H9 (cell line): ENCODE data around the gene C11orf91. TPM values are rescaled to one million over a fixed set of nuclear protein-coding genes. Genes with fewer than 3 reads are reported as not detected.

Experiments used
- DNase-seq: peaks from one replicate; pipeline ENCODE4 v3.0.0-alpha.2; 2017
- H2AFZ ChIP-seq: one replicate; pipeline ENCODE4 v1.6.1; 2013; ENCODE audit warnings: mild to moderate bottlenecking, low read length, control low read depth, moderate library complexity
- H2AK5ac ChIP-seq: 2 replicates; pipeline ENCODE4 v1.6.1; 2013; ENCODE audit warnings: low read length, control low read depth, mixed read lengths; ENCODE audit not compliant: insufficient read length
- H2BK120ac ChIP-seq: one replicate; pipeline ENCODE4 v1.6.1; 2013; ENCODE audit warnings: low read depth, mild to moderate bottlenecking, low read length, control low read depth, inconsistent platforms; ENCODE audit not compliant: poor library complexity, severe bottlenecking
- H2BK12ac ChIP-seq: 2 replicates; pipeline ENCODE4 v1.6.1; 2013; ENCODE audit warnings: low read length, control low read depth, mixed read lengths, low read depth; ENCODE audit not compliant: insufficient read length
- H2BK15ac ChIP-seq: 2 replicates; pipeline ENCODE4 v1.6.1; 2013; ENCODE audit warnings: low read depth, low read length, control low read depth
- H2BK20ac ChIP-seq: one replicate; pipeline ENCODE4 v1.6.1; 2013; ENCODE audit warnings: low read depth, mild to moderate bottlenecking, low read length, control low read depth, inconsistent platforms; ENCODE audit not compliant: poor library complexity, severe bottlenecking
- H2BK5ac ChIP-seq: 2 replicates; pipeline ENCODE4 v1.6.1; 2013; ENCODE audit warnings: low read length, control low read depth, mixed read lengths; ENCODE audit not compliant: insufficient read length
- H3K14ac ChIP-seq: 2 replicates; pipeline ENCODE4 v1.6.1; 2013; ENCODE audit warnings: low read length, control low read depth; ENCODE audit not compliant: insufficient read depth
- H3K18ac ChIP-seq: 2 replicates; pipeline ENCODE4 v1.6.1; 2013; ENCODE audit warnings: low read depth, mild to moderate bottlenecking, mixed read lengths, low read length, control low read depth; ENCODE audit not compliant: insufficient read length
- H3K23ac ChIP-seq: 2 replicates; pipeline ENCODE4 v1.6.1; 2013; ENCODE audit warnings: low read length, control low read depth, mixed read lengths, low read depth; ENCODE audit not compliant: insufficient read length
- H3K23me2 ChIP-seq: 2 replicates; pipeline ENCODE4 v1.6.1; 2013; ENCODE audit warnings: low read depth, mild to moderate bottlenecking, mixed read lengths, low read length, control low read depth; ENCODE audit not compliant: insufficient read length, poor library complexity, severe bottlenecking
- H3K27ac ChIP-seq: 2 replicates; pipeline ENCODE4 v1.5.1; 2013; ENCODE audit warnings: low read length, control low read depth, mixed read lengths, low read depth; ENCODE audit not compliant: insufficient read length
- H3K27me3 ChIP-seq: 2 replicates; pipeline ENCODE4 v1.6.1; 2013; ENCODE audit warnings: low read length, control low read depth, inconsistent platforms; ENCODE audit not compliant: insufficient read depth
- H3K4ac ChIP-seq: 2 replicates; pipeline ENCODE4 v1.6.1; 2013; ENCODE audit warnings: low read depth, mild to moderate bottlenecking, control low read depth, inconsistent platforms, low read length, moderate library complexity
- H3K4me1 ChIP-seq: 2 replicates; pipeline ENCODE4 v1.6.1; 2013; ENCODE audit warnings: low read length, control low read depth, inconsistent platforms; ENCODE audit not compliant: insufficient read depth
- H3K4me2 ChIP-seq: 2 replicates; pipeline ENCODE4 v1.6.1; 2013; ENCODE audit warnings: low read length, control low read depth, mixed read lengths; ENCODE audit not compliant: insufficient read length, insufficient read depth
- H3K56ac ChIP-seq: 2 replicates; pipeline ENCODE4 v1.6.1; 2013; ENCODE audit warnings: low read depth, mild to moderate bottlenecking, mixed read lengths, low read length, control low read depth; ENCODE audit not compliant: insufficient read length
- H3K79me1 ChIP-seq: 2 replicates; pipeline ENCODE4 v1.6.1; 2013; ENCODE audit warnings: low read depth, mild to moderate bottlenecking, moderate library complexity, low read length, control low read depth, inconsistent platforms; ENCODE audit not compliant: insufficient read depth, poor library complexity, severe bottlenecking
- H3K79me2 ChIP-seq: 2 replicates; pipeline ENCODE4 v1.6.1; 2013; ENCODE audit warnings: low read length, control low read depth, inconsistent platforms; ENCODE audit not compliant: insufficient read depth
- H3K9ac ChIP-seq: 2 replicates; pipeline ENCODE4 v1.6.1; 2013; ENCODE audit warnings: low read length, control low read depth, mixed read lengths; ENCODE audit not compliant: insufficient read length; ENCODE audit errors: extremely low read depth
- H3K9me3 ChIP-seq: one replicate; pipeline ENCODE4 v1.6.1; 2013; ENCODE audit warnings: low read depth, low read length, inconsistent platforms; ENCODE audit not compliant: control insufficient read depth
- H3T11ph ChIP-seq: one replicate; pipeline ENCODE4 v1.6.1; 2013; ENCODE audit warnings: mild to moderate bottlenecking, low read length, control low read depth, inconsistent platforms
- H4K20me1 ChIP-seq: one replicate; pipeline ENCODE4 v1.6.1; 2013; ENCODE audit not compliant: control insufficient read depth, insufficient read length, insufficient read depth
- H4K5ac ChIP-seq: 2 replicates; pipeline ENCODE4 v1.6.1; 2013; ENCODE audit warnings: low read depth, mild to moderate bottlenecking, mixed read lengths, low read length, control low read depth; ENCODE audit not compliant: insufficient read length
- H4K8ac ChIP-seq: replicated peaks from 2 replicates; pipeline ENCODE4 v1.6.1; 2013; ENCODE audit warnings: low read length, control low read depth, mixed read lengths, low read depth; ENCODE audit not compliant: insufficient read length
- H4K91ac ChIP-seq: 2 replicates; pipeline ENCODE4 v1.6.1; 2013; ENCODE audit warnings: low read depth, mild to moderate bottlenecking, moderate library complexity, mixed read lengths, low read length, control low read depth; ENCODE audit not compliant: insufficient read length
- H3K27ac Mint-ChIP-seq, 3 experiments: 2 replicates in 2 of 3; 3 replicates in 1 of 3; pipeline ENCODE4 v1.8.0; 2020 to 2021; ENCODE audit warnings: mixed read lengths in 3 of 3, mild to moderate bottlenecking in 1 of 3, moderate library complexity in 1 of 3
- H3K27me3 Mint-ChIP-seq: 2 replicates; pipeline ENCODE4 v1.8.0; 2021; ENCODE audit warnings: low read depth, mild to moderate bottlenecking, moderate library complexity, mixed read lengths
- H3K36me3 Mint-ChIP-seq, 3 experiments: 2 replicates in 2 of 3; 3 replicates in 1 of 3; pipeline ENCODE4 v1.8.0; 2020 to 2021; ENCODE audit warnings: low read depth in 3 of 3, mixed read lengths in 3 of 3; ENCODE audit not compliant: insufficient read depth in 1 of 3
- H3K4me1 Mint-ChIP-seq, 2 experiments: 2 replicates each; pipeline ENCODE4 v1.8.0; 2020; ENCODE audit warnings: mixed read lengths in 2 of 2
- H3K4me3 Mint-ChIP-seq, 2 experiments: 2 replicates in 1 of 2; 3 replicates in 1 of 2; pipeline ENCODE4 v1.8.0; 2020 to 2021; ENCODE audit warnings: mild to moderate bottlenecking in 2 of 2, mixed read lengths in 2 of 2, moderate library complexity in 1 of 2
- H3K9me3 Mint-ChIP-seq, 2 experiments: 2 replicates in 1 of 2; 3 replicates in 1 of 2; pipeline ENCODE4 v1.8.0; 2020; ENCODE audit warnings: mild to moderate bottlenecking in 2 of 2, mixed read lengths in 2 of 2, moderate library complexity in 1 of 2
- CTCF ChIP-seq: fragments of 200-600 bp; sonication (generic); conservative IDR thresholded peaks from 3 replicates; pipeline ENCODE4 v1.8.0; 2021; ENCODE audit warnings: antibody characterized with exemption, mild to moderate bottlenecking
- WGBS: extraction: QIAGEN DNeasy Blood & Tissue Kit; methylation state at CpG from one replicate; pipeline ENCODE4 v1.1.7; 2013; ENCODE audit warnings: missing lambda C conversion rate, low lambda C conversion rate, mixed read lengths; ENCODE audit not compliant: insufficient read length; ENCODE audit errors: extremely low coverage; 5-methylcytosine and 5-hydroxymethylcytosine counted together
- total RNA-seq: library from RNA; stranded (reverse); gene quantifications from 2 replicates; pipeline ENCODE4 v1.2.1, GENCODE V29; 2021

C11orf91 gene
- total RNA-seq, 1 experiment from 2014 or later = not detected

- H2BK12ac ChIP-seq = no peak overlapping the region
- Mint-ChIP-seq H3K4me3 (no peak overlapping the region), H3K9me3 (0 out of 5 replicates have a peak, but pooled peaks cover 0 to 4% of the 10 kb centered on the region in 2 experiments), H3K27ac (peak overlapping the region in 1 of 3 experiments; percentile 92; a peak in 2 of 7 replicates), H3K36me3 (no peaks in the 10 kb centered on the region), H3K4me1 (peaks cover 5 to 11% of the 10 kb centered on the region in 2 experiments), H3K27me3 (no peaks in the 10 kb centered on the region; the same call in 1 of the 2 replicates)
- no peak overlapping the region for H3K56ac ChIP-seq
- no peaks in the 10 kb centered on the region for H3K79me1 ChIP-seq
- H3K18ac ChIP-seq = no peak overlapping the region
- DNase-seq = no peak
- no peaks in the 10 kb centered on the region for H3K23me2 ChIP-seq
- H3K27ac ChIP-seq = no peak overlapping the region
- peaks cover 2% of the 10 kb centered on the region; the same call in 1 of the 2 replicates for H3K4me1 ChIP-seq
- H2AFZ ChIP-seq = no peak overlapping the region
- H3K9ac ChIP-seq = no peak overlapping the region
- no peak overlapping the region for H4K8ac ChIP-seq
- H2BK20ac ChIP-seq = no peak overlapping the region
- H3K4ac ChIP-seq = no peak overlapping the region
- H2BK15ac ChIP-seq = no peak overlapping the region
- H3K9me3 ChIP-seq = no peaks in the 10 kb centered on the region
- TF ChIP-seq CTCF = no peak
- no peak overlapping the region for H2BK120ac ChIP-seq
- no peak overlapping the region for H2BK5ac ChIP-seq
- no CpG with 5 or more reads among the region's 4 CpGs for WGBS
- H4K5ac ChIP-seq = no peak overlapping the region
- H3T11ph ChIP-seq = no peak overlapping the region
- no peaks in the 10 kb centered on the region for H4K20me1 ChIP-seq
- H3K23ac ChIP-seq = no peak overlapping the region
- no peak overlapping the region for H3K4me2 ChIP-seq
- H4K91ac ChIP-seq = no peak overlapping the region
- H3K27me3 ChIP-seq = no peaks in the 10 kb centered on the region
- no peak overlapping the region for H2AK5ac ChIP-seq
- H3K79me2 ChIP-seq = no peaks in the 10 kb centered on the region
- no peak overlapping the region for H3K14ac ChIP-seq
Observed at GRCh38 chr11:33649944-33650343, 50.7 kb downstream of the C11orf91 start.

Other genes with a start within 250 kb of the C11orf91 start
- 91.5 and 93.2 TPM in 2 replicates for gene CD59, start 35.6 kb upstream of the C11orf91 start, total RNA-seq
- gene FBXO3, start 73.7 kb upstream of the C11orf91 start, total RNA-seq = 18.9 and 20.2 TPM in 2 replicates
- 0.33 and 0.48 TPM in 2 replicates for gene LMO2, start 191.2 kb upstream of the C11orf91 start, total RNA-seq